Colonic mucosa (tissue), 4 donors: Measurements from ENCODE around the gene GPC5. TPM values are rescaled to one million over a fixed set of nuclear protein-coding genes. Genes with fewer than 3 reads are reported as not detected.

Experiments used
- DNase-seq: peaks from one replicate; pipeline ENCODE4 v3.0.0-alpha.2; 2020
- H3K27ac ChIP-seq: fragments of 200-600 bp; one replicate; pipeline ENCODE4 v1.8.0; 2021
- H3K27me3 ChIP-seq: fragments of 200-600 bp; one replicate; pipeline ENCODE4 v1.8.0; 2021
- H3K36me3 ChIP-seq: fragments of 200-600 bp; one replicate; pipeline ENCODE4 v1.8.0; 2021
- H3K4me1 ChIP-seq: fragments of 200-600 bp; one replicate; pipeline ENCODE4 v1.8.0; 2021; ENCODE audit warnings: mild to moderate bottlenecking
- H3K4me3 ChIP-seq: fragments of 200-600 bp; one replicate; pipeline ENCODE4 v1.8.0; 2021
- H3K9ac ChIP-seq, 2 donors: one replicate each; pipeline ENCODE4 v1.7.0; 2013; ENCODE audit warnings: control low read depth in 2 of 2, low read depth in 2 of 2, low read length in 2 of 2
- H3K9me3 ChIP-seq: fragments of 200-600 bp; one replicate; pipeline ENCODE4 v1.8.0; 2021
- intact Hi-C: fragments of 100-400 bp; cut with DNase I; formaldehyde crosslinking; loops from one replicate; pipeline ENCODE4 v1.14.1; 2022
- total RNA-seq, 2 donors: library from RNA; stranded (reverse); fragmentation: NEBNext Ultra II Directional in 1 of 2; extraction: Animal tissue kit (Norgen Biotek cat#: 25700) in 1 of 2; gene quantifications; one replicate each; pipeline ENCODE4 v1.2.1, GENCODE V29; 2021
- TF ChIP-seq, protein P1 (sequence below): fragments of 200-600 bp; IDR thresholded peaks from one replicate; pipeline ENCODE4 v1.8.0; 2022; ENCODE audit warnings: antibody characterized with exemption, mild to moderate bottlenecking
- donor health status: healthy.
- donor health status: DM: no; HTN: no; CAD: no.
- donor health status: DM: no; HTN: no; CAD: no.

The GPC5 gene
- total RNA-seq, 2 donors from 2014 or later = 0.42 TPM; not detected in 1

DNA sequence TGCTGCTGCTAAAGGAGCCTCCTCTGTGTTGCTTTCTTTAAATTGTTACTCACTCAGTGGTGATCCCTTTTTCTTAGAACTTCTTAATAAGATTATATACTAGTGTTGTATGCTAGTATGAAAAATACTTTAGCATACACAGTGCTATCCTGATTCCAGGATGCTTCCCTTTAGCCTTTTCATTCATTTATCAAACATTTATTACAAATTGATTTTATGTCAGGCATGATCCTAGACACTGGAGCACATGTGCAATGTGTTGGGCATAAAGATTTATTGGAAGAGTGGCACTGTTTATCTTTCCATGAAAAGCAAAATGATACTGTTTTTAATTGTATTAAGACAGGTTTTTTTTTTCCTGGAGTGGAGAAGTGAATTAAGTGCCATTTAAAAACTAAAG lies 249.6 kb downstream of the GPC5 start:
- Histone ChIP-seq H3K27me3 (no peaks in the 10 kb centered on the region), H3K9me3 (no peaks in the 10 kb centered on the region), H3K4me3 (no peak overlapping the region), H3K9ac (no peak overlapping the region), H3K27ac (no peak overlapping the region), H3K4me1 (no peaks in the 10 kb centered on the region), H3K36me3 (no peaks in the 10 kb centered on the region)
- TF ChIP-seq, protein P1, sequence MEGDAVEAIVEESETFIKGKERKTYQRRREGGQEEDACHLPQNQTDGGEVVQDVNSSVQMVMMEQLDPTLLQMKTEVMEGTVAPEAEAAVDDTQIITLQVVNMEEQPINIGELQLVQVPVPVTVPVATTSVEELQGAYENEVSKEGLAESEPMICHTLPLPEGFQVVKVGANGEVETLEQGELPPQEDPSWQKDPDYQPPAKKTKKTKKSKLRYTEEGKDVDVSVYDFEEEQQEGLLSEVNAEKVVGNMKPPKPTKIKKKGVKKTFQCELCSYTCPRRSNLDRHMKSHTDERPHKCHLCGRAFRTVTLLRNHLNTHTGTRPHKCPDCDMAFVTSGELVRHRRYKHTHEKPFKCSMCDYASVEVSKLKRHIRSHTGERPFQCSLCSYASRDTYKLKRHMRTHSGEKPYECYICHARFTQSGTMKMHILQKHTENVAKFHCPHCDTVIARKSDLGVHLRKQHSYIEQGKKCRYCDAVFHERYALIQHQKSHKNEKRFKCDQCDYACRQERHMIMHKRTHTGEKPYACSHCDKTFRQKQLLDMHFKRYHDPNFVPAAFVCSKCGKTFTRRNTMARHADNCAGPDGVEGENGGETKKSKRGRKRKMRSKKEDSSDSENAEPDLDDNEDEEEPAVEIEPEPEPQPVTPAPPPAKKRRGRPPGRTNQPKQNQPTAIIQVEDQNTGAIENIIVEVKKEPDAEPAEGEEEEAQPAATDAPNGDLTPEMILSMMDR = no peak
- intact Hi-C loops = no loop called here
- DNase-seq = no peak

DNA sequence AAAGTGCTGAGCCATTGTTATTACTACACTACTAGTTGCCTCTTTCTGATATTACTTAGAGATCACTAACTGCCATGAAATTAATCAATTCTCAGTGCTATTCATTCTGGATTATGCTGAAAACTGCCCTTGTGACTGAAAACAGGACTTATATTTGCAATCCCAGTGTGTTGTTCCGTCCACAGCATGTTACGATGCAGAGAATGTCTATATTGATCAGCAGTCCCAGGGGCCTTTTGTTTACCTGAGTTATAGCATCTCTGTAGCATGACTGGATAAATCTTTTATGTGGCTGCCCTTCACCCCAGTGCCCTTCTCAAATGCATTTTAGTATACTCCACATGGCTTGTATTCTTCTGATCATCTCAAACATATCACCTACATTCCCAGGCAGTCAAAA lies 251.0 kb downstream of the GPC5 start:
- TF ChIP-seq, protein P1 = no peak
- intact Hi-C loops = no loop called here
- Histone ChIP-seq H3K9ac (no peak overlapping the region), H3K4me1 (no peaks in the 10 kb centered on the region), H3K9me3 (no peaks in the 10 kb centered on the region), H3K4me3 (no peak overlapping the region), H3K36me3 (no peaks in the 10 kb centered on the region), H3K27ac (no peak overlapping the region), H3K27me3 (no peaks in the 10 kb centered on the region)
- DNase-seq = no peak

DNA sequence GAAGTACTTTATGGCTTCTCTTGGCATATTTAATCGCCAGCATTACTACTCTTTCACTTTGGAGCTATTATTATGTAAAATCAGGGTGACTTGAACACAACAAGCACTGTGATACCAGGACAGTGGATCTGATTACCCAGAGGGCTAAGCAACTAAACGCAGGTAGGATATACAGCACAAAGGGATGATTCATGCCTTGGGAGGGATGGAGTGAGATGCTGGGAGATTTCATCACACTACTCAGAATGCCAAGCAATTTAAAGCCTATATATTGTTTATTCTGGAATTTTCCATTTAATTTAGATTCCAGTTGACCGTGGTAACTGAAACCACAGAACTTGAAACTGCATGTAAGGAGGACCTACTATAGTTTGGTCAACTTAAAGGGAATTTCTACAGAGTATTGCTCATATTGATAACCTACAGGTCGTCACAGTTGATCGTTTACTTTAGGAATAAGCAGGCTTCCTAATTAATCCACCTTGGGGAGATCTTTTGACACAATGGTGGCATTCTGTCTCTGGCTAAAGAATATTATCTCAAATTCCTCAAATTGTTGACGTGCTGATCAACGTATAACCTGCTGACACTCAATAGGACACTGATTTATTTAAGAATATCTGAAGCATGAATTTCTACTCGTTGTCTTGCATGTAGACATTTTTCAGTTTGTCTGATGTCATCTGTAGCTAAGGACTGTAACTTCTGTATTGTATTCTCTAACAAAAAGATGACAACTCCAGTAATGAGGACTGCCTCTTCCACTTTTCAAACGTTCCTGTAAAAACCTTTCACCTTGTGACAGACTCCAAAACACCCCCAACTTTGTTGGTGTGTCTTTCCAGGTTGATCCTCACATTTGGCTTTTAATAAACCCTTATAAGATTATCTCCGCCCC lies 254.2 kb downstream of the GPC5 start:
- Histone ChIP-seq H3K4me3 (no peak overlapping the region), H3K27me3 (no peaks in the 10 kb centered on the region), H3K9me3 (no peaks in the 10 kb centered on the region), H3K4me1 (no peaks in the 10 kb centered on the region), H3K27ac (no peak overlapping the region), H3K36me3 (no peaks in the 10 kb centered on the region), H3K9ac (no peak overlapping the region)
- no peak for DNase-seq
- TF ChIP-seq, protein P1 = no peak
- intact Hi-C loops = no loop called here

DNA sequence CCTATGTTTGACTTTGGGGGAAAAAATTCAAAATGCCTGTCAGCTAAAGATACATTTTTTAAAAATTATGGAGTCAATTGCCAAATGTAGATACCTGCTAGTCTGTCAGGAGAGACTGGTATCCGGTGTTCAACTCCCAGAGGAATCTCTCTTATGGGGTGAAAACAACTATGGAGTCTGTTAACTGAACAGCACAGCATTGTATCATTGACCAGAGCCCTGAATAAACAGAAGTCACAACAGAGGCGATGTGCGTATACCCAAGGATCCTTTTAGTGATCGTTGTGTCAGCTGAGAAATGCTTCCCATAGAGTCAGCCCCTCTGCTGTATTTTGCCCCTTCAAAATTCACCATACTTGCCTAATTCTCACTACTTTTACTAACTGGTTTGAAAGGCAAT lies 257.3 kb downstream of the GPC5 start:
- Histone ChIP-seq H3K9ac (no peak overlapping the region), H3K27ac (no peak overlapping the region), H3K4me1 (no peaks in the 10 kb centered on the region), H3K4me3 (no peak overlapping the region), H3K27me3 (no peaks in the 10 kb centered on the region), H3K36me3 (no peaks in the 10 kb centered on the region), H3K9me3 (no peaks in the 10 kb centered on the region)
- TF ChIP-seq, protein P1 = no peak
- DNase-seq = no peak
- intact Hi-C loops = no loop called here

DNA sequence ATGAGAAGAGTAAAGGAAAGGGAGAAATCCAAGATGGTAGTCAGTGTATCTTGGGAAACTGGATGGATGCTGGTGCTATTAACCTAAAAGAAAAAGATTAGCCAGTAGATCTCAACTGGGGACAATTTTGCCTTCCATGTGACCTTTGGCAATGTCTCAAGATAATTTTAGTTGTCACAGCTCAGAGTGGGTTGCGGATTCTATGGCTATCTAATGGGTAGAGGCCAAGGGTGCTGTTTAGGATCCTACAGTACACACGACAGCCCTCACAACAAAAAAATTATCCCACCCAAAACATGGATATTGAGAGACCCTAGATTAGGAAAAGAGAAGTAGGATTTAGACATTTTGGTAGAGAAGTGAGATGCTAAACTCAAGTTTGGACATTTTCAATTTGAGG lies 258.9 kb downstream of the GPC5 start:
- H3K4me3 ChIP-seq = no peak overlapping the region
- no peaks in the 10 kb centered on the region for H3K9me3 ChIP-seq
- no peaks in the 10 kb centered on the region for H3K4me1 ChIP-seq
- no peak overlapping the region for H3K27ac ChIP-seq
- H3K36me3 ChIP-seq = no peaks in the 10 kb centered on the region
- no peak overlapping the region for H3K9ac ChIP-seq
- no peaks in the 10 kb centered on the region for H3K27me3 ChIP-seq
- TF ChIP-seq, protein P1 = no peak
- intact Hi-C loops = no loop called here
- no peak for DNase-seq
